BE2C (cell line): ENCODE results near the gene PAX2.
A peak's percentile ranks its signal among the peaks of the same experiment; 100 is the strongest.

Source experiments
- DNase-seq: peaks from one replicate; pipeline ENCODE4 v3.0.0-alpha.2; 2020
- H3K27me3 ChIP-seq: fragments of 250-450 bp; sonication (Bioruptor Pico); 2 replicates; pipeline ENCODE4 v1.5.1; 2020; ENCODE audit warnings: mild to moderate bottlenecking
- H3K36me3 ChIP-seq: fragments of 250-450 bp; sonication (Bioruptor Pico); 2 replicates; pipeline ENCODE4 v1.5.1; 2020; ENCODE audit warnings: mild to moderate bottlenecking
- H3K4me1 ChIP-seq: fragments of 250-450 bp; sonication (Bioruptor Pico); 2 replicates; pipeline ENCODE4 v1.5.1; 2020
- H3K4me3 ChIP-seq: 2 replicates; pipeline ENCODE4 v1.5.1; 2011; ENCODE audit warnings: low read depth, low read length
- H3K9me3 ChIP-seq: fragments of 250-450 bp; sonication (Bioruptor Pico); 2 replicates; pipeline ENCODE4 v1.5.1; 2020
- CTCF ChIP-seq: IDR thresholded peaks from 2 replicates; pipeline ENCODE4 v1.5.1; 2012; ENCODE audit warnings: mild to moderate bottlenecking, low read depth, low read length

PAX2 gene

GRCh38 chr10:100826983-100827818, 81.8 kb downstream of the PAX2 start:
- DNase-seq: peak; percentile 35
- H3K4me3 ChIP-seq: peak overlapping the region; percentile 44

DNA sequence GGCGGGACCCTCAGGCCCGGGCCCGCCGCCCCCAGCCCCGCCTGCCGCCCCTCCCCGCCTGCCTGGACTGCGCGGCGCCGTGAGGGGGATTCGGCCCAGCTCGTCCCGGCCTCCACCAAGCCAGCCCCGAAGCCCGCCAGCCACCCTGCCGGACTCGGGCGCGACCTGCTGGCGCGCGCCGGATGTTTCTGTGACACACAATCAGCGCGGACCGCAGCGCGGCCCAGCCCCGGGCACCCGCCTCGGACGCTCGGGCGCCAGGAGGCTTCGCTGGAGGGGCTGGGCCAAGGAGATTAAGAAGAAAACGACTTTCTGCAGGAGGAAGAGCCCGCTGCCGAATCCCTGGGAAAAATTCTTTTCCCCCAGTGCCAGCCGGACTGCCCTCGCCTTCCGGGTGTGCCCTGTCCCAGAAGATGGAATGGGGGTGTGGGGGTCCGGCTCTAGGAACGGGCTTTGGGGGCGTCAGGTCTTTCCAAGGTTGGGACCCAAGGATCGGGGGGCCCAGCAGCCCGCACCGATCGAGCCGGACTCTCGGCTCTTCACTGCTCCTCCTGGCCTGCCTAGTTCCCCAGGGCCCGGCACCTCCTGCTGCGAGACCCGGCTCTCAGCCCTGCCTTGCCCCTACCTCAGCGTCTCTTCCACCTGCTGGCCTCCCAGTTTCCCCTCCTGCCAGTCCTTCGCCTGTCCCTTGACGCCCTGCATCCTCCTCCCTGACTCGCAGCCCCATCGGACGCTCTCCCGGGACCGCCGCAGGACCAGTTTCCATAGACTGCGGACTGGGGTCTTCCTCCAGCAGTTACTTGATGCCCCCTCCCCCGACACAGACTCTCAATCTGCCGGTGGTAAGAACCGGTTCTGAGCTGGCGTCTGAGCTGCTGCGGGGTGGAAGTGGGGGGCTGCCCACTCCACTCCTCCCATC, 82.7 kb downstream of the PAX2 start:
- Histone ChIP-seq H3K27me3 (peaks cover 93% of the 10 kb centered on the region), H3K36me3 (no peaks in the 10 kb centered on the region), H3K4me3 (peak overlapping the region; percentile 44), H3K9me3 (no peaks in the 10 kb centered on the region), H3K4me1 (no peaks in the 10 kb centered on the region)
- TF ChIP-seq CTCF: peak; percentile 29; the same call in 1 of the 2 replicates
- peak; percentile 67 for DNase-seq

More at GRCh38 chr10:100826983-100827818, 81.8 kb downstream of the PAX2 start:
- Histone ChIP-seq H3K4me1 (no peaks in the 10 kb centered on the region), H3K9me3 (no peaks in the 10 kb centered on the region), H3K36me3 (no peaks in the 10 kb centered on the region), H3K27me3 (peaks cover 92% of the 10 kb centered on the region)
- peak; percentile 28; the same call in 1 of the 2 replicates for TF ChIP-seq CTCF

- Histone ChIP-seq H3K4me1 (no peaks in the 10 kb centered on the region), H3K9me3 (no peaks in the 10 kb centered on the region), H3K27me3 (peaks cover 86% of the 10 kb centered on the region), H3K4me3 (peak overlapping the region; percentile 44), H3K36me3 (no peaks in the 10 kb centered on the region)
- peak; percentile 21 for DNase-seq
- no peak for TF ChIP-seq CTCF
These were observed 83.3 kb downstream of the PAX2 start for GRCh38 chr10:100828738-100829096.

GRCh38 chr10:100829097-100829870, 83.9 kb downstream of the PAX2 start:
- Histone ChIP-seq H3K27me3 (peaks cover 83% of the 10 kb centered on the region), H3K4me1 (no peaks in the 10 kb centered on the region), H3K36me3 (no peaks in the 10 kb centered on the region), H3K9me3 (no peaks in the 10 kb centered on the region), H3K4me3 (peak overlapping the region; percentile 44)
- no peak for DNase-seq
- TF ChIP-seq CTCF: no peak

GRCh38 chr10:100829933-100830727, 84.7 kb downstream of the PAX2 start:
- no peak for TF ChIP-seq CTCF
- Histone ChIP-seq H3K4me3 (no peak overlapping the region), H3K4me1 (no peaks in the 10 kb centered on the region), H3K36me3 (no peaks in the 10 kb centered on the region), H3K9me3 (no peaks in the 10 kb centered on the region), H3K27me3 (peaks cover 79% of the 10 kb centered on the region)
- no peak for DNase-seq
